ENCODE data around the gene POLD1.

POLD1 gene

DNA sequence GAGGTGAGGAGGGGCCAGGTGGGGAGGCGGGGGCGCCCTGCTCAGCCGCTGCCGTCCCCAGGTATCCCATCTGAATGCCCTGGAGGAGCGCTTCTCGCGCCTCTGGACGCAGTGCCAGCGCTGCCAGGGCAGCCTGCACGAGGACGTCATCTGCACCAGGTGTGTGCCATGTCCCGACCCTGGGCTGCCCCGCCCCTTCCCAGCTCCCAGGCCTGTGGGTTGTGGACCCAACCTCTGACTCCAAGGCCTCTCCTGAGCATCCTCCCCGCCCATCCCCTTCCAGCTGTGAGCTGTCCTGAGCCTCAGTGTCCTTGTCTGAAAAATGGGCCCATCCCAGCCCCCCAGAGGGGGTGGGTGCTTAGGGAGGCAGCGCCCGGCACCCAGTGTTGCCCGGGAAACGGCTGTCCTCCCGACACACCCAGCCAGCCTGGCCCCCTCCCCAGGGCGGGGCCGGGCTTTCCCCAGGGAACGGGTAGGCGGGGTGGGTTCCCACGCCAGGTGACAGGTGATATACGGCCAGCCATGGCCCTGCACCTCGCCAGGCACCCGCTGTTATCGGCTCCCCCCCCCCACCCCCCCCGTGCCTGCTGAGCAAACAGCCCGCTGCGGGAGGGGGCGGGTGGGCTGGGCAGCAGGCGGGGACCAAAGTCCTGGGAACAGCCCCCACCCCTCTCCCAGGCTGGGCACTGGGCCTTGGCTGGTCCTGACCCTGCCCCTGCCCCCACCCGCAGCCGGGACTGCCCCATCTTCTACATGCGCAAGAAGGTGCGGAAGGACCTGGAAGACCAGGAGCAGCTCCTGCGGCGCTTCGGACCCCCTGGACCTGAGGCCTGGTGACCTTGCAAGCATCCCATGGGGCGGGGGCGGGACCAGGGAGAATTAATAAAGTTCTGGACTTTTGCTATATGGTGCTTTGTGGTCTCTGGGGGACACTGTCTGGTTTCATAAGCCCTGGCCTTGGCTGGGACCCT lies 33.2 kb downstream of the POLD1 start:
- no peak for DNase-seq (ENCODE audit: low read depth in 2 of 2, low spot score in 1 of 2)

DNA sequence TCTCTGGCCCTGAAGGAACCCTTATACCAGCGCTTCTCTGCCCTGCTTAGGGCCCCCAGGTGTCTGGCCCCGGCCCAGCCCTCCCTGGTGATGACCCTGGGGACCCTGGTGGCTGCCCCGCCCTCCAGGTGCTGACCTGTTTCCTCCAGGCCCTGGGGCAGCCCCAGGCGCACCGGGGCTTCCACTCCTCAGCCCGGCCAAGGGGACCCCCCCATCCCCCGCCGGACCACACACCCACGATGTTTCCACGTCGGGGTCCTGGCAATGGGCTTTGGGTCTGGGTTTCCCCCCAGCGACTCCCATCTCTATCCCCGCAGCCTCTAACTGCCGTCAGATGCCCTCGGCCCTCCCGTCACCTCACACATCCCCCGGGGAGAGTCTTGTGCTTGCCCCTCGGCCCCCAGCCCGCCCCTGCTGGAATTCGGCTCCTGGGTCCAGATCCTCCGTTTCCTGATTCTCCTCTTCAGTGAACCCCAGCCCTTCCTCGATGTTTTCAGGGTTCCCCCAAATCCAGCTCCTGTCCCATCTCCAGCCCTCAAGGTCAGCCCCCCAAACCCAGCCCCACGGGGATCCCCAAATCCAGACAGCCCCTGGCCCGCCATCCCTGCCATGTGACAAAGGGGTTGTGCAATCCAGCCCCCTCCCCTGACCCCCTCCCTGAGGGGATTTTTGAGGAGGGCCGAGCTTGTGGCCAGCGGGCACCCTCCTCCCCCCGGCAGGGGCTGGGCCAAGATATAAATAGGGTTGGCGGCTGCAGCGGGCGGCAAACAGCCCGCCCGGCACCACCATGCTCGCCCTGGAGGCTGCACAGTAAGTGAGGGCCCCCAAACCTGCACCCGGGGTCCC lies 34.3 kb downstream of the POLD1 start, which contains the start of gene SPIB:
Gene SPIB (plus strand): TSS at position 763 of the 846 bp plus-strand sequence. CDS start 25 bp downstream, at position 788.
- no peak for DNase-seq (ENCODE audit: low read depth in 2 of 2, low spot score in 1 of 2)

DNA sequence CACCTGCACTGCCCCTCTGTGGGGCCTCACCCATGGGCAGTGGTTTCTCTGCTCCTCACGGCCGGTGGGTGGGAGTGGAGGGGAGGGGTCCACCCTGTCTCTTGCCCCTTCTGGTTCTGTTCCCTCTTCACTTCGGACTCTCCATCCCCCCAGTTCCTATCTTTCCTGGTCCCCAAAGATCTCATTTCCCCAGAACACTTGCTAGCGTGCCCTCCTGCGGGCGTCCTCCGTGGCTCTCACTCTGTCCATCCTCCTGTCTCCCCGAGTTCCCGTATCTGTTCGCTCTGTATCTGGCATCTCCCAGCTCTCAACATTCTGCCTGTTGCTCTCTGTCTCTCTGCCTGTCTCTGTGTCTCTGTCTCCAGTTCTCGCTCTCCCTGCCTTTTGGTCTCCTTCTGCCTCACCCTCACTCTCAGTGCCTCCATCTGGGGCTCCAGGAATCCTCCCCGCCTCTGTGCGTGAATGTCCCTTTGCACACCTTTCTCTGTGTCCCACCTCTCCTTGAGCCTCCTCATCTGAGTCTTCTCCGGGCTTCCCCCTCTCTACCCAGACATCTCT lies 35.0 kb downstream of the POLD1 start:
- no peak for DNase-seq (ENCODE audit: low read depth in 2 of 2, low spot score in 1 of 2)

DNA sequence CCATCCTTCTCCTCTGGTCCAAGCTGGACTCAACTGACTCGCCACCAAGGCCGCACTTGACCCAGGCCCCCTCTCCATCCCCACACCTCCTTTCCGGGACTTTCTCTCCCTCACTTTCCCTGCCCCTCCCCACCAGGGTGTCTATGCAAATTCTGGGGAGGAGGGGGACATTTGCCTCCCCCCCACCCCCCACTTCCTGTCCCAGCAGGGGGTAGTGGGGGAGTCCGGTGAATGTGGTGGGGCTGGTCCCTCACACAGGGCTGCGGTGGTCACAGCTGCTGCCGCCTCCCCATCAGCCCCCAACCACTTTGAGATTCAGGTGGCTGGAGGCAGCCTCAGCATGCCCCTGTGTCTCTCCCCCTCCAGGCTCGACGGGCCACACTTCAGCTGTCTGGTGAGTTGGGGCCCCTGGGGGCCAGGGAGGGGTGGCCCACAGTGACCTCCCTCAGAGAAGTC lies 35.5 kb downstream of the POLD1 start:
- DNase-seq (ENCODE audit: low read depth in 2 of 2, low spot score in 1 of 2), result no peak

DNA sequence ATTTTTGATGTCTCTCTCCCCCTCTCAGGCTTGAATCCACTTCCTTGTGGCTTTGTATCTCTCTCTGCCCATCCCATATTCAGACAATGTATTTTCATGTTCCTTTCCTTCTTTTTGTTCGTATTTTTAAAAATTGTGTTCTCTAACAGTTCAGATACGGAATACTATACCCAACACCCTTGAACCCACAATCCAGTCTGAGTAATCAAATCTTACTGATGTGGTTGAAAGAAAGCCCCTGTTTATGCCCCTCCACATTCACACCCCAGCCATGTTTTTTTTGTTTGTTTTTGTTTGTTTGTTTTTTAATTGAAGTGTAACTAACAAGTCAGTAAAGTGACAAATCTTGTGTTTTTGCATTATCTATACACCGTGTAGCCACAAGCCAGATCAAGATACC lies 36.0 kb downstream of the POLD1 start:
- no peak for DNase-seq (ENCODE audit: low read depth in 2 of 2, low spot score in 1 of 2)

DNA sequence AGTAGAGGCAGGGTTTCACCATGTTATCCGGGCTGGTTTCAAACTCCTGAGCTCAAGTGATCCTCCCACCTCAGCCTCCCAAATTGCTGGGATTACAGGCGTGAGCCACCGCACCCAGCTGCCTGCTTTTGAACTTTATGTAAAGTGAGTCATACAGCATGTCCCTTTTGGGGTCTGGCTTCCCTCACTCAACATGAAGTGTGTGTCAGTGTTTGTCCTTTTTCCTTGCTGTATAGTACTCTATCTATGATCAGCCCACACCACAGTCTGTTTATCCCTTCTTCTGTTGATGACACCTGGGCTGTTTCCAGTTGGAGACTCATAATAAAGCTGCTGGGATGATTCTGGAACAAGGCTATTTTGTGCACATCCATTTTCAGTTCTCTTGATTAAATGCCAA lies 36.7 kb downstream of the POLD1 start:
- DNase-seq (ENCODE audit: low read depth in 2 of 2, low spot score in 1 of 2), result no peak

GRCh38 chr19:50422397-50423278 lies 38.5 kb downstream of the POLD1 start:
- no peak for DNase-seq (ENCODE audit: low read depth in 2 of 2, low spot score in 1 of 2)

GRCh38 chr19:50423279-50424113 lies 39.3 kb downstream of the POLD1 start:
- DNase-seq (ENCODE audit: low read depth in 2 of 2, low spot score in 1 of 2), result no peak

- DNase-seq (ENCODE audit: low read depth in 2 of 2, low spot score in 1 of 2), result no peak
Measured at GRCh38 chr19:50425581-50425980, 41.4 kb downstream of the POLD1 start.

GRCh38 chr19:50427318-50427925 lies 43.3 kb downstream of the POLD1 start:
- DNase-seq (ENCODE audit: low read depth in 2 of 2, low spot score in 1 of 2), result no peak

- DNase-seq (ENCODE audit: low read depth in 2 of 2, low spot score in 1 of 2), result no peak
Measured at GRCh38 chr19:50427997-50428425, 43.9 kb downstream of the POLD1 start.

GRCh38 chr19:50428772-50429463 lies 44.8 kb downstream of the POLD1 start:
- no peak for DNase-seq (ENCODE audit: low read depth in 2 of 2, low spot score in 1 of 2)

- no peak for DNase-seq (ENCODE audit: low read depth in 2 of 2, low spot score in 1 of 2)
Measured at GRCh38 chr19:50430888-50431342, 46.8 kb downstream of the POLD1 start.

GRCh38 chr19:50431343-50432220 lies 47.4 kb downstream of the POLD1 start:
- DNase-seq (ENCODE audit: low read depth in 2 of 2, low spot score in 1 of 2), result peak; percentile 72 to 89

- no peak for DNase-seq (ENCODE audit: low read depth in 2 of 2, low spot score in 1 of 2)
Measured at GRCh38 chr19:50432221-50433028, 48.3 kb downstream of the POLD1 start, which contains the start of gene MYBPC2. TSS of gene MYBPC2 (plus strand) at chr19:50432892. CDS start at chr19:50432954, 62 bp downstream.

Measured in stimulated activated CD8-positive, alpha-beta memory T cell treated with anti-CD3 and anti-CD28 coated beads, Interleukin-4, amount 100 ng/mL, for 4 hours (primary cell).